SK-N-SH (cell line): Measurements from ENCODE around the gene TMEM120B.

Experiments
- GABPA ChIP-seq: IDR thresholded peaks from 2 replicates; pipeline ENCODE4 v1.4.0; 2012; ENCODE audit warnings: low read depth, mild to moderate bottlenecking
- GATA2 ChIP-seq: sonication (generic); formaldehyde crosslinking; IDR thresholded peaks from 2 replicates; pipeline ENCODE4 v1.5.0; 2020; ENCODE audit warnings: mild to moderate bottlenecking, missing genetic modification reagents
- ZBTB33 ChIP-seq: IDR thresholded peaks from 2 replicates; pipeline ENCODE4 v1.4.0; 2012; ENCODE audit warnings: low read depth, borderline replicate concordance
- TF ChIP-seq, protein P1 (sequence below): fragments of 200-600 bp; sonication (generic); IDR thresholded peaks from 2 replicates; pipeline ENCODE4 v1.6.1; 2017; ENCODE audit warnings: antibody characterized with exemption, mild to moderate bottlenecking, moderate library complexity

- TF ChIP-seq GABPA = no peak
- TF ChIP-seq, protein P1, sequence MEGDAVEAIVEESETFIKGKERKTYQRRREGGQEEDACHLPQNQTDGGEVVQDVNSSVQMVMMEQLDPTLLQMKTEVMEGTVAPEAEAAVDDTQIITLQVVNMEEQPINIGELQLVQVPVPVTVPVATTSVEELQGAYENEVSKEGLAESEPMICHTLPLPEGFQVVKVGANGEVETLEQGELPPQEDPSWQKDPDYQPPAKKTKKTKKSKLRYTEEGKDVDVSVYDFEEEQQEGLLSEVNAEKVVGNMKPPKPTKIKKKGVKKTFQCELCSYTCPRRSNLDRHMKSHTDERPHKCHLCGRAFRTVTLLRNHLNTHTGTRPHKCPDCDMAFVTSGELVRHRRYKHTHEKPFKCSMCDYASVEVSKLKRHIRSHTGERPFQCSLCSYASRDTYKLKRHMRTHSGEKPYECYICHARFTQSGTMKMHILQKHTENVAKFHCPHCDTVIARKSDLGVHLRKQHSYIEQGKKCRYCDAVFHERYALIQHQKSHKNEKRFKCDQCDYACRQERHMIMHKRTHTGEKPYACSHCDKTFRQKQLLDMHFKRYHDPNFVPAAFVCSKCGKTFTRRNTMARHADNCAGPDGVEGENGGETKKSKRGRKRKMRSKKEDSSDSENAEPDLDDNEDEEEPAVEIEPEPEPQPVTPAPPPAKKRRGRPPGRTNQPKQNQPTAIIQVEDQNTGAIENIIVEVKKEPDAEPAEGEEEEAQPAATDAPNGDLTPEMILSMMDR = no peak
- TF ChIP-seq ZBTB33 = no peak
- no peak for TF ChIP-seq GATA2 (CRISPR knock-in tag)
Measured at GRCh38 chr12:121828826-121829225, 116.3 kb downstream of the TMEM120B start.
